GM18526 (cell line): ENCODE results near the gene ADSL.

Experiments
- POLR2A ChIP-seq: IDR thresholded peaks from 3 replicates; pipeline ENCODE4 v1.6.1; 2011; ENCODE audit not compliant: insufficient read length; ENCODE audit errors: extremely low read depth

The ADSL gene

DNA sequence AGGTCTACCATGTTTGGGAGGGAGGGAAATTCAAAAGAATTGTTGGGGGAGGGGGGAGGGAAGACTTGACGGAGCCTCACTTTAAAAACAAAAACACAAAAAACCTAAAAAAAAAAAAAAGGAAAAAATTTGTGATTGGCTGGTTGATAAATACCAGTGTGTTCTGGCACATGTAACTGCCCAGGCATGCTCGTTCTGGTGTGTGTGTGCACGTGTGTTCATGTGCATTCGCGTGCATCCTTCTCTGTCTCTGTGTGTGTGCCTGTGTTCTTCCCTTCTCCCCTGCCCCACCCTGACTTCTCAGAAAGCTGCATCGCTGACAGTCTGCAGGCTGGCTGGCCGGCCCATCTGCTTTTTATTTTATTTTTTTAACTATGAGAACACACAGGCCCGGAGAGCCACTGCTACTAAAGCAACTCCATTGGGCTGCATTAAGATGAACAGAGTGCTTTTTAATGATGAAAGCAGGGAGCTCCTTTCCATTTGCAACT, 22.6 kb upstream of the ADSL start:
- no peak for TF ChIP-seq POLR2A

DNA sequence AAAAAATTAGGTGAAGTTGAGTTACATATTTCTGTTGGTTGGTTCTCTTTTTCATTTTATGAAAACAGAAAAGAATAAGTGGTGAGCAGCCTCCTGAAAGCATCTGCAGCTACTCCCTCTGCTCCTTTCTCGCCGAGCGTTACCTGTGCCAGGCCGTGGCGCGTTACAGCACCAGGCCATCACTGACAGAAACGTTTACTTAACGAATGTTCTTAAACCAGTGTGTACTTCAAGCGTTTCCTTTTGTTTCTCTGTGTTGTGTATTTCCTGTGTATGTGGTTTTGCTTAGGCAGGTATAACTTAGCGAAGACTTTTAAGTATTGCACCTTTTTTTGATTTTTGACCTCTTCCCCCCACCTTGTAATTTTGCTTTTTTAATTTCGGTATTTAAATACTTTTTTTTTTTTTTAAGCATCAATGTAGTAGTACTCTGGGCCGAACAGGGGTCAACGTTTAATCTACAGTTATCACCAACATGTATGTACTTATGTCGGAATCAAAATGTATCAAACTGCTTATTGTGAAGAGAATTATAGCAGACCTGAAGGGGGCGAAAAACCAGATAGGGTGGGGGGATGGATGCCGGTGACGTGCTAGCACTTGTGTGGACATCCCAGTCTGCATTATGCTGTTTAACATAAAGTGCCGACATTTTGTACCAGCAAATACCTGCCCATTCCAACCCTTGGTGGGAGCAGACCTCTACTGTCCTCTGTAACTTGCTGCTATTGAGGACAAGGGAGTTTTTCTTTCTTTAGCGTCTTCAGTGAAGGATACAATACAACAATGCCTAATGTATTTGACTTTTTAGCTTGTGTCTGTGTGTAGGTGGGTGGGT, 21.6 kb upstream of the ADSL start:
- no peak for TF ChIP-seq POLR2A

DNA sequence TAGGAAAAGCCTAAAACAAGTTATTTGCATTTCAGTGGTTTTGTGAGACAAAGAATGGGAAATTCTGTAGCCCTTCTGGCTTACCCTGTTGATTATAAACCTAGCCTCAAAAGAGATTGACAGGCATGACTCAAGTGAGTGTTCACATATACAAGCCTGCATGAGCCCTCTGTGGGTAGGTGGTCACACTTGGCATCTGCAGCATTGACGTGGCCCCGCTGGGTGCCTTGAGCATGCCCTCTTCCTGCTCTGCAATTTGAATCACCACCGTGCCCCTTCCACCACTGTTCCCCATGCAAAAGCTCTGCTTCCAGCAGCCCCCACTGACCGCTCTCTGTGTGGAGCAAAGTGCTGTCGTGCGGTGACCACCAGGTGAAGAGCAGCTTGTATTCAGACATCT, 21.0 kb upstream of the ADSL start:
- TF ChIP-seq POLR2A: no peak

DNA sequence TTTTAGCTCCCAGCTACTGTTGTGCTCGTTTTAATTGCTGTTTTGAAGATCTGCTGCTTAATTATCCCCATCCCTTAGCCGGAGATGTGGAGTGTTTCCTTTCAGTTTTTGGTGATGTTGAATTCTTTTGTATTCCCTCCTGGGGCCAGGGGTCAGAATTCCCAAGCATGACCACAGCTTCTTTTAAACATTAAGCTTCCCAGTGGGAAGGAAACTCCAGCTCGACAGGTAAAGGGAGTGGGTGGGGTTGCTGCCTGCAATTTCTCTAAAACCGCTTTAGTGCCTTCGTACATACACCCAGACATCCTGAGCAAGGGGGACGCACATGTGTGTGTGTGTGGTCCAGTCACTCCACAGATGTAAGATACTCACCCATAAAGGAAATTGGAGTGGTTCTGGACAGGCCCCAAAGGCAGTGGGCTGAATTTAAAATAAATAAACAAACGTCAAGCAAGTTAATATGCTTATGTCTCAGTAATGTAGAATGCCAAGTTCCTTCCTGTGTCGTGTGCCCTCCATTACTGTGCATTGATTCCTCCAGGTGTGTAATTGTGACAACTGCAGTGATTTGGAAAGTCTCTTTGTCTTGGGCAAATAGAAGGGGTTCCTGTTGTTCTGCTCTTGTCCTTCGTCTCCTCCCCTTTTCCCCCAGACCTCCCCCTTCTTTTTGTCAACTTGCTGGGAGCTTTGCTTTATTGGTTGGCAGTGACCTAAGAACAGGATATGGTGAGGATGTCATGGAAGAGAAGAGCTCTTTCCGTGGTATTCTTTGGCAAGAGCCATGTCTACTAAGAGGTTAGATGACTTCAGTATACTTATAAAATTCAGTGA, 19.2 kb upstream of the ADSL start:
- TF ChIP-seq POLR2A: no peak

DNA sequence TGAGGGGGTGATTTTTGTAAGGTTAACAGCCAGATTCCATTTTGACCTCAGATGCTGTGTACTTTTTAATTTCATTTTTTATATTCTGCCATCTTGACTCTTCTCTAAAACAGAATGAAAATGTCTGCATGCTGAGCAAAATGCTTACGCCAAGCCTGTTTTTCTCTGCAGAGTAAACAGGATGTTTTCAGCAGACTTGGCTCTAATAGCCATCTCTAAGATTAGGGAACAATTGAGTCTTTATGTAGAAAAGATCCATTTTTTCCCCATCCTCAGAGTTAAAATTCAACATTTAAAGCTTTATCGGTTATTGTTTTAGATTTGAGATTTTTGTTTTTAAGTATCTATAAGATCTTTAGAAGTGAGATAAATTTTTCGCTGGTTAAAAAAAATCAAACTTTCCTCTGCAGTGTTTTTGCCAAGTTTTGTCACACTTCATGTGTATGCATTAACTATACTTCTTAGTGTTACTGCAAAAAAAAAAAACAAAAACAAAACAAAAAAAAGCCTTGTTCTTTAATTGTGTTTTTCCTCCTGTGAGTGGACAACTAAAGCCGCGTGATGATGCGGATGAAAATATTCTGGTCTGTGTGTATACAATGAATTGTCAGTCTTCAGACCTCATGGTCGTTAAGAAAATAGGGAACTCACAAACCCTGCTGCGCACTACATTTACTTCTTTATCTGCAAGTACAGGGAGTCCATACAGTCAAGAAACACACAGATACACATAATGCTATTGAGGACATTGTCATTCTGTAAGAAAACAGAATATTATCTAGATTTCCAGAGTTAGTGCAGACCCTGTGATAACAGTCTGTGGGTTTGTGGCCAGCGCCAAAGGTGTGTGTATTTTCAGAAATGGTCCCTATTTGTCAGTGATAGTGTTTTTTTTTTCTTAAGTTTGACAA, 17.5 kb upstream of the ADSL start:
- TF ChIP-seq POLR2A: no peak

DNA sequence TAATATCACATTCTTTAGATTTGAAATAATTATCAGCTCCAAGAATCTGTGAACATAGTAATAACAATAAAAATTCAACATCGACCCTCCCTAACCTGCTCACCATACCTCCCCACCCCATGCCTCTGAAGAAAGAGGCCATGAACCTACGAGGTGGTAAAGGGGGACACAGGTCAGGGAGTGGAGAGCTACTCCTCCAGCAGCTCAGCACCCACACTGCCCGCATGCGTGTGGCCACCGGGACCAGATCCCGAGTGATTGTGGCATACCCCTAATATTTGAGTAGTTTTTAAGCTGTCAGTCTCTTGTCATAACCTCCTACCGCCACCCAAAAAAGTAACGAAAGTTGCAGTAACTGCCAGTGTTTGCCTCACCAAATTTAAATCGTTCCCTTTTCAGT, 16.8 kb upstream of the ADSL start:
- no peak for TF ChIP-seq POLR2A

DNA sequence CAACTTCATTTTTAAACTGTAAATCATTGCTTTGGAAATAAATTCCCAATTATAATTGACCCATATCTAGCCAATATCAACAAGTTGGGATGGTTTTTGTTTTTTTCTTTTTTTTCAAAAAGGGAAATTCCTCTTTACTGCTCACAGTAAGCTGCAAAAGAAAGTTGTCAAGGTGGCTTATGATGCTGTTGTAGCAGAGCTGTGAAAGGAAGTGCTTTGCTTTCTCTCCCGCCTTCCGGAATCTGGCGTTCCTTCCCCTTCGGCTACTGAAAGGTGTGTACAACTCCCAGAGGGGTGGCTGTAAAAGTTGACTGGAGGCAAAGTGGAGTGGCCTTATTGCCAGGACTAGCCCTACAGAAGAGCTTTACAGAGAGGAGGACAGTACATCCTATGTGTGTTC, 16.2 kb upstream of the ADSL start:
- no peak for TF ChIP-seq POLR2A

DNA sequence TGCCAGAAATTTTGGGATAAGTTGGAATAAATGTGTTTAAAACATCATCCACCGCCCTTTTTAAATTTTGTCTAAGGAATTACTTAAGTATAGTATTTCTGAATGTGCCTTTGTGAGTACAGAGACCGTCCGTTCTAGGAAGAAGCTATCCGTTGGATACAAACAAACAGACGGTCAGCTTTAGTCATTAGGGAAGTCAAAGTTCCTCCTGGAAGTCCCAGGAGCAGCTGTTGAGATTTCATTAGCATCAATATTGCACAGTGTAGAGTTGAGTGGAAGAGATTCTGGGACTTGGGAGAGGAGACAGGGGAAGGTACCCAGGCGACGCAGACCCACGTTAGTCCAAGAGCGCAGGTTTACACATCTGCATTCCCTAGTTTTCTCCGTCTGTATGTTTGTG, 15.7 kb upstream of the ADSL start:
- TF ChIP-seq POLR2A: no peak

DNA sequence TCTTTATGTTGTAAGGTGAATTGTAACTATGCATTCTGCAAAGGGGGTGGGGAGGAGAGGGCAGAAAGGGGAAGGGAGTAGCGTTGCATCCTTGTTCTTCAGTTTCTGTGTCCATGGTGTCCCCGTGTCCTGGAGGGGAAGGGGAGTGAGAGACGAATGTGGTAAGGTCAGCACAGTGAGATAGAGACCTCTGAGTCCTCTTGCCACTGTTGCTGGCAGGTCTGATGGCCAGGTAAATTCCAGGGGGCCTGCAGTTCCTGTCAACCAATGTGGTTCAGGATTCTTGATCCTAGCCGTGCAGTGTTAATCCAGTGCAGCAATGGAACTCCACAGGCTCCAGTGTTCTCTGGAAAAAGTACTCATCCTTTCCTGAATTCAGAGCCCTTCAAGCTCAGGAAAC, 14.6 kb upstream of the ADSL start:
- TF ChIP-seq POLR2A: no peak

DNA sequence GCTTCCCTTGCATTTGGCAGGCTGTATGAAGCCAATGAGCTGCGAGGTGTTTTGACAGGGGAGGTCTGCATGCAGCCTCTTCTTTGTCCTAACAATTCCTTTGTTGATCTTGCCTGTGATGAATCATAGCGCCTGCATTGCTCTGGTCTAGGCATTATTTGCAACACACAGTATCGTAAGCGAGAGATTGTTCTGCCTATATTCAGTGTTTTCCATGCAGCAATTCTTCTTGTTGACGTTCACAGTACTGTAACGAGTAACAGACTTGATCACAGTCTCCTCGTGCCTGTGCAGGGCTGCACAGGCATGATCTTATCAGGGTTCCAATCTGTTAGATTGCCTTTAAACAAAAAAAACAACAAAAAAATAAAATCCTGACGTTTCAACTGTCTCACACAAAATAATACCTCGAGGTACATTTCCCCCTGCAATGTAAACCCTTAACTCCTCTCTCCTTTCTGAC, 13.9 kb upstream of the ADSL start:
- no peak for TF ChIP-seq POLR2A

DNA sequence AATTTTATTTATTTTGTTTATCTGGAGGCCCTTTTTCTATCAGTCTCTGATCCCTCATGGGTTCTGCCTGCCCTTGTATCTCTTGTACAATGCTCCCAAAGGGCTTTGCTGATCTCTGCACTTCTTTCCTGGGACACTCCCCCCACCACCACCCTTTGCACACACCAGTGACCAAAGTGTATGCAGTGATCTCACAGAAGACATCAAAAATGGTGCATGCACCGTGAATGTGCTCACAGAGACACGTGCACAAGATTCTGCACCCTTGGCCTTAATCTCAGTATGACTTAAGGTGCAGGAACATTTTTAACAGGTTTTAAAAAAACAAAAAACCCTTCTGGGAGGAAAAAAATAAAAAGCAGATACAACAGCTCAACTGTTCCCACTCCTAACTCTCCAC, 12.2 kb upstream of the ADSL start:
- TF ChIP-seq POLR2A: no peak

DNA sequence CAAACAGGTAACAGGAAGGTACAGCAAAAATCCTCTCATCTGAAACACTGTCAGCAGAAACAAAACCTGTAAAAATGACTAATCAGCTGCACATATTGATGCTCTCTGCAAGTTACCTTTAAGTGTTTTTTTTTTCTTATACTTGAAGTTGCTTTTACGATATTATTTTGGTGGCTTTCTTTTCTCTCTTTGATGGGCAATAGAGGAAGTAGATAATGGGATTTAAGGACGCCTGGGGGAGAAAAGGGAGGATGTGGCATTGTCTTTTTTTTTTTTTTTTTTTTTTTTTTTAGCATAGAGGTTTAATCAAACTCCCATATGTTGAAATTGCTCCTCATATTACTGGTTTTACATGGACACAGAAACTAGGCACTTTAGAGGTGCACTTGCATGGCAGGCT, 11.4 kb upstream of the ADSL start:
- no peak for TF ChIP-seq POLR2A

DNA sequence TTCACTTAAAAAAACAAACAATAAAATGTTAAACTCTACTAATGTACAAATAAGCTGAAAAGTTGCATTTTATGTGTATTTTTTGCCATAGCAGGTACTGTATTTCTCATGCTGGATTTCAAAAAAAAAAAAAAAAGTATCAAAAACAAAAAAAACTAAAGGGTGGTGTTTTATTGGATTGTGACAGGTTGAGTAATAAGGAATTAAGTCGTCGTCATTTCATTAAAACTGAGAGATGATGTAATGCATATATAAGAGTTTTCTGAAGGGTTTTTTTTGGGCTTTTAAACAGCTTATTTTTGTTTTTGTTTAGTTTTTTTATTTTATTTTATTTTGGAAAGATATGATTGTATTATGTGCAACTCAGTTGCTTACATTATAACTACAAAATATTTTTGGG, 10.9 kb upstream of the ADSL start:
- no peak for TF ChIP-seq POLR2A

DNA sequence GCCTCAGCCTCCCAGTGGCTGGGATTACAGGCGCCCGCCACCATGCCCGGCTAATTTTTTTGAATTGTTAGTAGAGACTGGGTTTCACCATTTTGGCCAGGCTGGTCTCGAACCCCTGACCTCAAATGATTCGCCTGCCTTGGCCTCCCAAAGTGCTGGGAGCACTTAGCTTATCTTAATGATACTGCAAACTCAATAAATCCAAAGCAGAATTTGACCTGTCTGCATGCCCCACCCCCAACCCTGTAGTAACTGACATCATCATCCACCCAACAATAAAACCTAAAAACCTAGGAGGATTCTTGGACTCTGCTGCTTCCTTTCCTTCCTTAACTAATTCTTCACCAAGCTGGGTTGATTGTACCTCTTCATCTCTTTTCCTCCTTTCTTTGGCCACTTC, 6.3 kb upstream of the ADSL start:
- no peak for TF ChIP-seq POLR2A

DNA sequence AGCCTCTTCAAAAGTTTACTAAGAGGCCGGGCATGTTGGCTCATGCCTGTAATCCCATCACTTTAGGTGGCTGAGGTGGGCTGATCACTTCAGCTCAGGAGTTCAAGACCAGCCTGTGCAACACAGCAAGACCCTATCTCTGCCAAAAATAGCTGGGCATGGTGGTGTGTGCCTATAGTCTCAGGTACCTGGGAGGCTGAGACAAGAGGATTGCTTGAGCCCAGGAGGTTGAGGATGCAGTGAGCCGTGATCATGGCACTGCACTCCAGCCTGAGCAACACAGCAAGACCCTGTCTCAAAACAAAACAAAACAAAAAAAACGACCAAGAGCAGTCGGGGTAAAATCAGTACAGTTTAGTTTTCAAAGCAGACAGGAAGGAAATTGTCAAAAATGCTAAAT, 4.7 kb upstream of the ADSL start:
- no peak for TF ChIP-seq POLR2A
